AG09319 (cell line): ENCODE data around the gene DRICH1.
"Not testable (repeated sequence)": the region's sequence is repeated elsewhere in the genome, so short reads cannot be mapped to it uniquely, and the experiment has no call there.

ENCODE experiments used
- DNase-seq: peaks from one replicate; pipeline ENCODE4 v3.0.0-alpha.2; 2010; ENCODE audit warnings: low read depth; ENCODE audit errors: extremely low read depth
- TF ChIP-seq, protein P1 (sequence below): IDR thresholded peaks from 2 replicates; pipeline ENCODE4 v1.5.1; 2011; ENCODE audit warnings: low read depth, mild to moderate bottlenecking, inconsistent platforms, low read length, moderate library complexity

DRICH1 gene

DNA sequence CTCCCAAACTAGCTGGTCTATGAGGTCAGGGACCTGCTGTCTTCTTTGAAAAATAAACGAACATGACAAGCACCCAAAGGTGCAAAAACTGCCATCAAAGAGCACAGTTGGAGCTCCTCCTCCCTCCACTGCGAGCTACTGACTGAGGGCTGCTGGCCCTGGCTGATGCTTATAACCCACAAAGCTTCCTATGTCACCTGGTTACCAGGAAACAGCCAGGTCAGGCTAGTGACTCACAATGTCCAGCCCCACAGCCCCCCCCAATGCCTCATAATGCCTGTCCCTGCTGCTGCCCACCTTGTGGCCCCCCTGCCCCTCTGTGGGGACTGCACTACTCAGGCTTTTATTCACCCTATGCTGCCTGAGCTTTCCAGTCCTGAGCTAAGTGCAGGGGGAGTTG is at the start of gene DRICH1:
Gene DRICH1, minus strand, starts transcription at position 144 of the 400 bp plus-strand sequence. CDS start 298 bp downstream, outside the sequence.
- no peak for DNase-seq
- TF ChIP-seq, protein P1, sequence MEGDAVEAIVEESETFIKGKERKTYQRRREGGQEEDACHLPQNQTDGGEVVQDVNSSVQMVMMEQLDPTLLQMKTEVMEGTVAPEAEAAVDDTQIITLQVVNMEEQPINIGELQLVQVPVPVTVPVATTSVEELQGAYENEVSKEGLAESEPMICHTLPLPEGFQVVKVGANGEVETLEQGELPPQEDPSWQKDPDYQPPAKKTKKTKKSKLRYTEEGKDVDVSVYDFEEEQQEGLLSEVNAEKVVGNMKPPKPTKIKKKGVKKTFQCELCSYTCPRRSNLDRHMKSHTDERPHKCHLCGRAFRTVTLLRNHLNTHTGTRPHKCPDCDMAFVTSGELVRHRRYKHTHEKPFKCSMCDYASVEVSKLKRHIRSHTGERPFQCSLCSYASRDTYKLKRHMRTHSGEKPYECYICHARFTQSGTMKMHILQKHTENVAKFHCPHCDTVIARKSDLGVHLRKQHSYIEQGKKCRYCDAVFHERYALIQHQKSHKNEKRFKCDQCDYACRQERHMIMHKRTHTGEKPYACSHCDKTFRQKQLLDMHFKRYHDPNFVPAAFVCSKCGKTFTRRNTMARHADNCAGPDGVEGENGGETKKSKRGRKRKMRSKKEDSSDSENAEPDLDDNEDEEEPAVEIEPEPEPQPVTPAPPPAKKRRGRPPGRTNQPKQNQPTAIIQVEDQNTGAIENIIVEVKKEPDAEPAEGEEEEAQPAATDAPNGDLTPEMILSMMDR: no peak

DNA sequence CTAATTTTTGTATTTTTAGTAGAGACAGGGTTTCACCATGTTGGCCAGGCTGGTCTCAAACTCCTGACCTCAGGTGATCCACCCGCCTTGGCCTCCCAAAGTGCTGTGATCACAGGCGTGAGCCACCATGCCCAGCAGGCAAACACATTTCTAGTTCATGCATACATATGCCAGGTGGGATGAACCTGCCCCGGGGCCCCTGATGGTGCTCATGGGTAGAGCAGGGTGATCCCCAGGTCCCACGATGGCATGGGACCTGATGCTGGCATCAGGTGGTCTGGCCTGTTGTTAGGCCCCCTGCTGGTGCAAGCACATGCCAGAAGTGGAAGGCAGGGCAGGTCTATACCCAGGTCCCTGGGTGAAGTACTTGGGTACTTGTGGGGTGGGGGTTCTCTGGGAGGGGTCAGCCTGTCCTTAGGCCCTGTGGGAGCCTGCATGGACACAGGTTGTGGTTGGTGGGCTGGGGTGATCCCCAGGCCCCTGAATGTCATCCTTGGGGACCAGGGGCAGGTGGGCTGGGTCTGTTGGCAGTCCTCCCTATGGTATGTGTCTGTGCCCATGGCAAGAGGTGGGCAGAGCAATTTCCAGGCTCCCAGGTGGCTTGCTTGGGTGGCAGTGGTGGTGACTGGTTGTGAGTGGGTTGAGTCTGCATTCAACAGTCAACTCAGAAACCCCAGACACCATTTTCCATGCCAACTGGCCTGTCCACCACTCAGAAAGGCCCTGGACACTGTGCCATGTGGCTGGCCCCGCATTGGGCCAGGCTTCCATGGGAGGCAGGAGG is 49.1 kb upstream of the DRICH1 start:
- DNase-seq: no peak
- TF ChIP-seq, protein P1: no peak

DNA sequence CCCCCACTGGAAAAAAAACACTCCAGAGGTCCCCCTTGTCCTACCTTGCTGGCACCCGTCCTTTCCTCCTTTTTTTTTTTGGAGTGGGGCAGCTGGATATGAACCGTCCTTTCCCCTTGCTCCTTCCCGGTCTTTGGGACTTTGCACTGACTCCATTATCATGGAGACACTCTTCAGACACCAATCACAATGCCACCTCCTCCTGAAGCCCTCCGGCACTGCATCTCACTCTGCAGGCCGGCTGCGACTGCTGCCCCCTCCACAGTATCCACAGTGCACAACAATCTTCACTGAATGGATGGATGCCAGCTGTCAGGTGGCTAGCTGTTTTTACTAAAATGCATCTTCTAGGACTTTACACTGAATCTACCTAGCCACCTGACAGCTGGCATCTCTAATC is 46.0 kb upstream of the DRICH1 start:
- TF ChIP-seq, protein P1: no peak
- DNase-seq: no peak

- TF ChIP-seq, protein P1: no peak
- no peak for DNase-seq
Measured at GRCh38 chr22:23677701-23677995, 45.5 kb upstream of the DRICH1 start.

GRCh38 chr22:23676841-23677700 is 45.0 kb upstream of the DRICH1 start:
- not testable (repeated sequence) for DNase-seq

DNA sequence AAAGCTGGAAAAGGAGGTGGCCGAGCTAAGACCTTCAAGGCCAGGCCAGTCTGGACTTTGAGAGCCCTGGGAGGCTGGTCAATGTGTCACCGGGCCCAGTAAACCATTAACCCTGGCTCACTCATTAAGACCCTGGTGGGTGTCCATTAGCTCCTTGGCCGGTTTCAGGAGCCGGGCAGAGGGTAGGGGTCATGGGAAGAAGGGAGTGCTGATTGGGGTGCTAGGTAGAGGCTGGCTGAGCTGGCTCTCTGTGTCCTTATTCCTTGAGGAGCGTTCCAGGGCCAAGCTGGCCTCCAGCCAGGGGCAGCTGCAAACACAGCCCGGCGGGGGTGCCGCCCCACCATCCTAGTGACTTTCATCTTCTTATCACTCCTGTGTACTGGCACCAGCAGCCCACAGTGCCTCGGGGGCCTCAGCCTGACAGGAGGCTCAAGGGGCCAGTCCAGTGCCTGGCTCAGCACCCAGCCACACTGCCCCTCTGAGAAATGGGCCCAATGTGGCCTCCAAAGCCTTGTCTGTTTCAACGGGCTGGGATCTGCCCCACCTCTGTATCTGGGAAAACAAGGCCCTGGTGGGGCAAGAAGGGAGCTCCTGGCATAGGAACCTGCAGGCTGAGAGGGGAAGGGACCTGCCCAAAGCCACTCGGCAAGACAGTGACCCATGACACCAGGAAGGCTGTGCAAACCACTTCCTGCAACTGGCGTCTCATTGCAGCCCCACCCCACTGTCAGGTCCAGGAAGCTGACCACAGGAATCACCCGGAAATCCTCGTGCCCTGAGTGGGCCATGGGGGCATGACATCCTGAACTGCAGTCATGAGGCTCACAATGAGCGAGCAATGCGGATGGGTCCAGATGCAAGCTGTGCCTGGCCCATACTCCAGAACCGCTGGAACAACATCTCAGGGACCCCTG is 43.6 kb upstream of the DRICH1 start:
- TF ChIP-seq, protein P1: no peak
- DNase-seq: no peak

DNA sequence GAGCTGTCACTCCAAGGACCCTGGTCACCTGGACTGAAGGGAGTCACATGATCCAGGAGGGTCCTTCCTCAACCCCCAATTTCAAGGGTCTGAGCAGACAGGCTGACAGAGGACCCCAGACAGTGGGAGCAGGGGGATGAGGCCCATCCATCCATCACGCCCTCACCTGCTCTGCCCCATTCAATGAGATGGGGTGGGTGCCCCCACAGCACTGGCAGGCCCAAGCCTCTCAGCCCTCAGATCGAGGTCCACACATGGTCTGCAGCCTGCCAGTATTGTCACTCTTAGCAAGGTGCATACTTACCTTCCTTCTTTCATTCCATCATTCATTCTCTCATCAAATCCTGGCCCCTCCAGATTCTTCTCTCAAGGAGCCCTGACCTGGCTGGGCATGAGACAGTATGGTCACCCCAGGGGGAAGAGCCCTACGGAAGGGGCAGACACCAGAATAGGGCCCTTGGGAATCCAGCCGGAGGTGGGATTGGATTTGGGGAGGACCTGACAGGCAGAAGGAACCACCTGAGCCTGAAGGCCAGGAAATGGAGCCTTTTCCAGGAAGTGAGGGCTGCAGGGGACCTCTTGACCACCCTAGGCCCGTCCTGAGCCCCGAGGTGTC is 42.9 kb upstream of the DRICH1 start:
- DNase-seq: not testable (repeated sequence)
